Common myeloid progenitor, CD34-positive (primary cell): Measurements from ENCODE around the gene KHDRBS1.
A peak's percentile ranks its signal among the peaks of the same experiment; 100 is the strongest.

ENCODE experiments used
- CTCF ChIA-PET: fragments of 350-600 bp; sonication (Branson Sonifier 250); formaldehyde crosslinking; loops from one replicate; lab custom pipeline; 2021; ENCODE audit warnings: antibody characterized with exemption; lab: Charles Lee
- POLR2A ChIA-PET: fragments of 350-600 bp; sonication (Branson Sonifier 250); formaldehyde crosslinking; loops from one replicate; lab custom pipeline; 2021; ENCODE audit warnings: antibody characterized with exemption; lab: Charles Lee
- DNase-seq, 3 donors: peaks; one replicate each; pipeline versions ENCODE4 v3.0.0 to v3.0.0-alpha.2; 2013
- H3K27ac ChIP-seq, 2 experiments: 1 replicate in 1 of 2; 2 replicates in 1 of 2; pipeline ENCODE4 v1.7.0; 2013; ENCODE audit warnings: inconsistent platforms in 2 of 2, low read length in 2 of 2, mild to moderate bottlenecking in 2 of 2, low read depth in 1 of 2, moderate library complexity in 1 of 2; ENCODE audit not compliant: severe bottlenecking in 2 of 2, insufficient read depth in 1 of 2, poor library complexity in 1 of 2
- H3K27me3 ChIP-seq, 5 experiments: replicated peaks in 2 of 5; 1 replicate in 3 of 5; 2 replicates in 2 of 5; pipeline versions ENCODE4 v1.6.1 to v1.7.0; 2013; ENCODE audit warnings: low read length in 4 of 5, mild to moderate bottlenecking in 2 of 5, moderate library complexity in 2 of 5, inconsistent platforms in 1 of 5; ENCODE audit not compliant: insufficient read depth in 5 of 5, control insufficient read depth in 4 of 5
- H3K36me3 ChIP-seq, 4 experiments: 1 replicate in 2 of 4; 2 replicates in 2 of 4; pipeline versions ENCODE4 v1.6.1 to v1.7.0; 2013; ENCODE audit warnings: low read length in 3 of 4, control low read depth in 1 of 4, mild to moderate bottlenecking in 1 of 4; ENCODE audit not compliant: control insufficient read depth in 4 of 4, insufficient read depth in 4 of 4
- H3K4me1 ChIP-seq, 4 experiments: 1 replicate in 3 of 4; 2 replicates in 1 of 4; pipeline versions ENCODE4 v1.6.1 to v1.7.1; 2013; ENCODE audit warnings: low read length in 3 of 4, mild to moderate bottlenecking in 3 of 4, control low read depth in 1 of 4, inconsistent platforms in 1 of 4, moderate library complexity in 1 of 4; ENCODE audit not compliant: control insufficient read depth in 4 of 4, insufficient read depth in 4 of 4; ENCODE audit errors: control extremely low read depth in 1 of 4
- H3K4me3 ChIP-seq, 7 experiments: 1 replicate in 4 of 7; 2 replicates in 3 of 7; pipeline versions ENCODE4 v1.5.1 to v1.7.0; 2013; ENCODE audit warnings: mild to moderate bottlenecking in 7 of 7, low read length in 6 of 7, moderate library complexity in 6 of 7, inconsistent platforms in 2 of 7, low read depth in 2 of 7, control low read depth in 1 of 7; ENCODE audit not compliant: insufficient read depth in 4 of 7, control insufficient read depth in 1 of 7; ENCODE audit errors: extremely low read depth in 1 of 7
- H3K9me3 ChIP-seq, 5 experiments: 1 replicate in 4 of 5; 2 replicates in 1 of 5; pipeline versions ENCODE4 v1.6.1 to v1.7.1; 2013; ENCODE audit warnings: low read length in 4 of 5, mild to moderate bottlenecking in 2 of 5, inconsistent platforms in 1 of 5, low read depth in 1 of 5, moderate library complexity in 1 of 5; ENCODE audit not compliant: control insufficient read depth in 4 of 5, insufficient read depth in 2 of 5; ENCODE audit errors: control extremely low read depth in 1 of 5
- WGBS: methylation state at CpG from one replicate; pipeline ENCODE4 v1.1.5; 2013; ENCODE audit not compliant: insufficient coverage; 5-methylcytosine and 5-hydroxymethylcytosine counted together

Gene KHDRBS1

DNA sequence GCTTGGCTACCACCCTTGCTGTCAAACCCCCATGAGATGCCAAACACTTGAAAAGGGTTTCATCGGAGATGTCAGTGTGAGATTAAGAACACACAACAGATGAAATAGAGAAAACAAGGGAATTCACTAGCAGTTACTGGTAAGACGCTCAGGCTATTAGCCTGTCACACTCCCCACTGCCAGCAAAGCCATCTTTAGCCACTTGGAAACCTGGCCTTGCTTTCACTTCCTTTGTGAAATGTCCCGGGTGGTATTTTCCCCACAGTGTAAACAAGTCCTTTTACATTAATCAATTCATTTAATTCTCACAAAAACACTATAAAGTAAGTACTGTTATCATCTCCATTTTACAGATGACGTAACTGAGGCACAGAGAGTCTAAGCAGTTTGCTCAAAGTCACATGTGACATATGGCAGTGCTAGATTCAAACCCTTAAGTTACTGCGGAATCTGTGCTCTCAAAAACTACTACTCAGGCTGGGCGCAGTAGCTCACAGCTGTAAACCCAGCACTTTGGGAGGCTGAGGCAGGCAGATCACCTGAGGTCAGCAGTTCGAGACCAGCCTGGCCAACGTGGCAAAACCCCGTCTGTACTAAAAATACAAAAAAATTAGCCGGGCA, 32.7 kb upstream of the KHDRBS1 start:
- H3K27ac ChIP-seq, result no peak overlapping the region
- no peak overlapping the region for H3K4me3 ChIP-seq
- H3K27me3 ChIP-seq, result no peaks in the 10 kb centered on the region
- H3K4me1 ChIP-seq, result peaks cover 3 to 32% (median 26%) of the 10 kb centered on the region in 4 experiments
- 96% methylated on average over 9 of the region's 10 CpGs for WGBS
- no peaks in the 10 kb centered on the region for H3K36me3 ChIP-seq
- ChIA-PET POLR2A (interaction anchor here (0.6 kb wide), 1 partner anchor 7 kb away, joined by 3 read pairs; no protein-coding TSS in a partner anchor), CTCF (interaction anchor here (0.8 to 1.2 kb wide), 4 partner anchors 10 to 31 kb away, joined by 3 to 4 read pairs (median 3); no protein-coding TSS in a partner anchor)
- DNase-seq, result no peak
- H3K9me3 ChIP-seq, result no peaks in the 10 kb centered on the region

DNA sequence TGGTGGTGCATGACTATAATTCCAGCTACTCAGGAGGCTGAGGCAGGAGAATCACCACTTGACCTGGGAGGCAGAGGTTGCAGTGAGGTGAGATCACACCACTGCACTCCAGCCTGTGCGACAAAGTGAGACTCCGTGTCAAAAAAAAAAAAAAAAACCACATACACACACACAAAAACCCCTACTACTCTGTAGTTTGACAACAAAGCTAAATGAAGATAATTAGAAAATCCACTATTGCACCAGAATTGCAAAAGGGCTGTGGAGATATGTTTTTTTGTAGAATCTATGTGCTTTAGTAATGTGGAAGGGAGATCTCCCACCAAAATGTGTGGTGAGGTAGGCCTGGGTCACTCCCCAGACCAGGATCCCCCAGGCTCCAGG, 32.2 kb upstream of the KHDRBS1 start:
- H3K9me3 ChIP-seq, result no peaks in the 10 kb centered on the region
- DNase-seq, result no peak
- peaks cover 3 to 32% (median 26%) of the 10 kb centered on the region in 4 experiments for H3K4me1 ChIP-seq
- H3K36me3 ChIP-seq, result no peaks in the 10 kb centered on the region
- no peaks in the 10 kb centered on the region for H3K27me3 ChIP-seq
- ChIA-PET POLR2A (interaction anchor here (0.6 kb wide), 1 partner anchor 8 kb away, joined by 3 read pairs; no protein-coding TSS in a partner anchor), CTCF (interaction anchor here (1.2 kb wide), 1 partner anchor 19 kb away, joined by 3 read pairs; no protein-coding TSS in a partner anchor)
- no CpG with 5 or more reads among the region's 2 CpGs for WGBS
- no peak overlapping the region for H3K27ac ChIP-seq
- H3K4me3 ChIP-seq, result peak overlapping the region in 3 of 7 experiments; percentile 7 to 23 (median 21)

DNA sequence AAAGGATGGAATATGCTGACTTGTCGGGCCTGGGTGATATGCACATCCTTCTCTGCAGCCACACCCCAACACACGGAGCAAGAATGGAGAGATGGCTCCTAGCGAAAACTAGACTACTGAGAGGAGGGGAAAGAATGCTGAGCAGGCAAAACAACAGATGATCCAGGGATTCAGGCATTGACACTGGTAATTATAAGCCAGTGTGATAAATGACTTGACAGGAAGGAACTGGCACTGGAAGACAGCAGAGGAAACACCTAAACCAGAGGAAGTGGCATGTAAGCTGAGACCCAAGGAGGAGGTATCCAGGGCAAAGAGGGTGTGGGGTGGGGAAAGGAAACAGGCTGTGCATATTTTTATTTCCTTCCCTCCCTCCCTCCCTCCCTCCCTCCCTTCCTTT, 31.7 kb upstream of the KHDRBS1 start:
- no CpG with 5 or more reads among the region's 3 CpGs for WGBS
- Histone ChIP-seq H3K36me3 (no peaks in the 10 kb centered on the region), H3K4me1 (peaks cover 3 to 32% (median 26%) of the 10 kb centered on the region in 4 experiments), H3K27me3 (no peaks in the 10 kb centered on the region), H3K27ac (no peak overlapping the region), H3K9me3 (no peaks in the 10 kb centered on the region), H3K4me3 (peak overlapping the region in 3 of 7 experiments; percentile 7 to 23 (median 21))
- POLR2A ChIA-PET, result no interaction called here
- DNase-seq, result peak; percentile 36 to 80 (median 71)
- CTCF ChIA-PET, result interaction anchor here (1.0 to 1.9 kb wide), 2 partner anchors 42 to 76 kb away, joined by 3 to 4 read pairs; no protein-coding TSS in a partner anchor

DNA sequence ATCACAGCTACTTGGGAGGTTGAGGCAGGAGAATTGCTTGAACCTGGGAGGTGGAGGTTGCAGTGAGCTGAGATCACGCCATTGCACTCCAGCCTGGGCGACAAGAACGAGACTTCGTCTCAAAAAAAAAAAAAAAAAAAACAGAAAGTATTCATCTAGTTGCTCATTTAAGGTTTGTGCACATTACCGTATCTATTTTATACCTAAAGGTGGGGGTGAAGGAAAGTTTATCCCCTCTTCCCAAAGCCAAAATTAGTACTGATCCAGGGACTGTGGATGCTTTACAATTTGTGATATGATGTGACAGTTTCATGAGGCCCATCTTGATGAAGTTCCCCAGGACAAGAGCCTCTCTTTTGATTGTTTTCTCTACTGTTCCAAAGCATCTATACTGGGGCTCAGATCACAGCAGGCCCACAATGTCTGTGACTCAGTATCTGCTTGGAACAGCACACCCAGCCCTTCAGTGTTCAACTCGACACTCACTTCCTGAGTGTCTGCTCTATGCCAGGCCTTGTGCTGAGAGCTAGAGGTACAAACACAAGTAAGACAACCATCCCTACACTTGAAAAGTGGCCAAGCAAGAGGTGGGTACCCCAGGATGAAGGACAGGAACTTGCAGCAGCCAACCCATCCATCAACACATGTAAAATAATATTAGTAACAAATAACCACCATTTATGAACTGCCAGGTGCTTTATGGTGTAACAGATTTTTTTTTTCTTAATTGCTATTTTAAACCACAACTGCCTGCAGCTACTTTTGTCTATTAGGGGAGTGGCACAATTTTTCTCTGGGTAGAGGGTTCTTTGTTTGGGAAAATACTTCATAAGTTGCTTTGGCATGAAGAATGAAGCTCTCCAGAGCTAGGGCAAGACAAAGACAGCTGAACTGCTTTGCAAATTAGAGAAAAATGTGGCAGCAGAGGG, 29.0 kb upstream of the KHDRBS1 start:
- peaks cover 3 to 32% (median 26%) of the 10 kb centered on the region in 4 experiments for H3K4me1 ChIP-seq
- no peaks in the 10 kb centered on the region for H3K36me3 ChIP-seq
- WGBS, result 50% methylated on average over 2 of the region's 6 CpGs
- POLR2A ChIA-PET, result interaction anchor here (0.6 kb wide), 2 partner anchors 113 to 116 kb away, joined by 3 read pairs; no protein-coding TSS in a partner anchor
- peak in 2 of 3 donors; percentile 25 to 46 for DNase-seq
- H3K27me3 ChIP-seq, result peaks cover 0 to under 1% (median 0%) of the 10 kb centered on the region in 5 experiments
- H3K27ac ChIP-seq, result peak overlapping the region in 1 of 2 experiments; percentile 37
- peak overlapping the region in 2 of 7 experiments; percentile 6 to 45 for H3K4me3 ChIP-seq
- no peaks in the 10 kb centered on the region for H3K9me3 ChIP-seq
- CTCF ChIA-PET, result interaction anchor here (0.8 to 1.6 kb wide), 10 partner anchors 8 to 196 kb away, joined by 3 to 5 read pairs (median 3); no protein-coding TSS in a partner anchor

DNA sequence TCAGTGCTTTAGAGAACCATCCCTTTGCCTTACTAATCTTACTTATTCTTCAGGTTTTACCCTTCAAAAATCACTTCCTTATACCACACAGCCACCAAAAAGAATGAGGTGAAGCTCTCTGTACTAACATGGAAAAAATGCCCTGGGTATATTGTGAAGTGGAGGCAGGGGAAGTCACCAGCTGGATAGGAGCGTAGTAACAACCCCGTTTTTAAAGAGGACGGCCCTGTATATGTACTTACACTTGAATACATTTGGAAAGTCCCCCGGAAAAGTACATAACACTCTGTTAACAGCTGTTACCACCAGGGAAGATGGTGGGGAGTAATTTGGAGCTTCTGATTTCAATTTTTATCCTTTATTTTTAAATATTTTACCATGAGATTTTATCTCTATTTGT, 28.2 kb upstream of the KHDRBS1 start:
- H3K4me1 ChIP-seq, result peaks cover 3 to 32% (median 26%) of the 10 kb centered on the region in 4 experiments
- peak overlapping the region in 1 of 2 experiments; percentile 37 for H3K27ac ChIP-seq
- ChIA-PET POLR2A (no interaction called here), CTCF (interaction anchor here (0.5 to 1.6 kb wide), 11 partner anchors 8 to 196 kb away, joined by 3 to 5 read pairs (median 3); no protein-coding TSS in a partner anchor)
- H3K4me3 ChIP-seq, result peak overlapping the region in 1 of 7 experiments; percentile 45
- H3K36me3 ChIP-seq, result no peaks in the 10 kb centered on the region
- no peaks in the 10 kb centered on the region for H3K9me3 ChIP-seq
- peak in 2 of 3 donors; percentile 74 to 77 for DNase-seq
- WGBS, result 30% methylated on average over 2 of the region's 4 CpGs
- peaks cover 0 to 2% (median 0%) of the 10 kb centered on the region in 5 experiments for H3K27me3 ChIP-seq

DNA sequence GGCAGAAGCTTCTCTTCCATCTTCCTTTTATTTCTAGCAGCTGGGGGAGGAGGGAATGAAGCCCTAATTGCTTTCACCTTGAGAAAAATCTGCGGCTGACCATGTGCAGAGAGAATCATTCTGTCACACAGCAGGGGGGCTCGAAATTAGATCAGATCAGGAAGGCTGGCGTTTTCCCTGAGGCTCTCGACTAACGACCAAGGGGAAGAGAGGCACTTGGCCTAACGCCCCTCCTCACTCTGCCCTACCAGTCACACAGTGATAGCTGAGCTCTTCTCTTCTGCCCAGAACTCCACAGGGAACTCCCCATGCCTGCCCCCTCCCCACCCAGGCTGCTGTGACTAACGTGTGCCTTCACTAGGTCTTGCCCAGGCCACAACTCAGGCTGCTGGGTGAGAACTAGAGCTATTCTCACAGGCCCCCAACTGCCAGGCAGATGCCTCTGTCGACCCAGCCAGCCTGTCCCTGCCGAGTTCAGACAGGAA, 26.5 kb upstream of the KHDRBS1 start:
- peaks cover 1 to 17% (median 14%) of the 10 kb centered on the region in 4 experiments for H3K4me1 ChIP-seq
- 83% methylated on average over 8 of the region's 9 CpGs for WGBS
- peaks cover 0 to 2% (median 0%) of the 10 kb centered on the region in 5 experiments for H3K27me3 ChIP-seq
- H3K4me3 ChIP-seq, result no peak overlapping the region
- no peaks in the 10 kb centered on the region for H3K36me3 ChIP-seq
- no peaks in the 10 kb centered on the region for H3K9me3 ChIP-seq
- CTCF ChIA-PET, result interaction anchor here (0.9 to 1.5 kb wide), 3 partner anchors 9 to 23 kb away, joined by 3 to 5 read pairs (median 4); no protein-coding TSS in a partner anchor
- no peak overlapping the region for H3K27ac ChIP-seq
- POLR2A ChIA-PET, result interaction anchor here (0.7 kb wide), 1 partner anchor 283 kb away, joined by 3 read pairs; no protein-coding TSS in a partner anchor
- DNase-seq, result no peak
